Panc1 (cell line): ENCODE results near the gene RMND5A. TPM values are rescaled to one million over a fixed set of nuclear protein-coding genes. Genes with fewer than 3 reads are reported as not detected.

Source experiments
- ATAC-seq: fragments of 200-7000 bp; cut with Tn5 transposase; 2 replicates; pipeline ENCODE4 v1.9.1; 2020; ENCODE audit warnings: mild to moderate bottlenecking, moderate library complexity
- BruUV-seq: library from RNA; stranded (reverse); fragments of 400-500 nt; replicated peaks from 2 replicates; lab custom pipeline; 2021; lab: Mats Ljungman, UMichigan
- CTCF ChIA-PET: fragments of 300-600 bp; sonication (Branson Sonifier 250); formaldehyde crosslinking; loops from one replicate; lab custom pipeline; 2022; ENCODE audit warnings: antibody characterized with exemption; lab: Charles Lee
- POLR2A ChIA-PET: fragments of 300-600 bp; sonication (Branson Sonifier 250); formaldehyde crosslinking; loops from one replicate; lab custom pipeline; 2022; ENCODE audit warnings: antibody characterized with exemption; lab: Charles Lee
- DNase-seq: peaks from one replicate; pipeline ENCODE4 v3.0.0-alpha.2; 2010; ENCODE audit warnings: low read depth, low spot score
- H3K27ac ChIP-seq: 2 replicates; pipeline ENCODE4 v1.5.1; 2011; ENCODE audit warnings: mild to moderate bottlenecking, low read length, inconsistent platforms
- H3K27me3 ChIP-seq: fragments of 200-500 bp; sonication (Bioruptor generic); 2 replicates; pipeline ENCODE4 v1.6.0; 2014; ENCODE audit warnings: low read length, inconsistent platforms; ENCODE audit not compliant: control insufficient read depth, insufficient read depth
- H3K36me3 ChIP-seq: fragments of 200-500 bp; sonication (Bioruptor generic); 2 replicates; pipeline ENCODE4 v1.5.1; 2014; ENCODE audit warnings: inconsistent platforms, mild to moderate bottlenecking, low read length, moderate library complexity; ENCODE audit not compliant: control insufficient read depth, insufficient read depth
- H3K4me1 ChIP-seq: 2 replicates; pipeline ENCODE4 v1.5.1; 2011; ENCODE audit warnings: inconsistent platforms, mild to moderate bottlenecking, low read length, moderate library complexity; ENCODE audit not compliant: control insufficient read depth, insufficient read depth
- H3K4me3 ChIP-seq, 2 experiments: 2 replicates each; pipeline ENCODE4 v1.5.1; 2011 to 2012; ENCODE audit warnings: low read depth in 2 of 2, low read length in 2 of 2, mild to moderate bottlenecking in 2 of 2, inconsistent platforms in 1 of 2, moderate library complexity in 1 of 2
- H3K9me3 ChIP-seq: fragments of 200-500 bp; sonication (Bioruptor generic); 2 replicates; pipeline ENCODE4 v1.5.1; 2014; ENCODE audit warnings: low read depth, mild to moderate bottlenecking, inconsistent platforms, low read length, moderate library complexity; ENCODE audit not compliant: control insufficient read depth, insufficient read depth
- POLR2AphosphoS5 ChIP-seq: IDR thresholded peaks from 2 replicates; pipeline ENCODE4 v1.6.1; 2012; ENCODE audit warnings: mild to moderate bottlenecking, low read depth, low read length, moderate library complexity
- SIN3A ChIP-seq: IDR thresholded peaks from 2 replicates; pipeline ENCODE4 v1.6.1; 2012; ENCODE audit warnings: low read depth, mild to moderate bottlenecking, low read length, moderate library complexity, borderline replicate concordance; ENCODE audit not compliant: insufficient read depth
- TCF7L2 ChIP-seq: IDR thresholded peaks from 2 replicates; pipeline ENCODE4 v1.6.1; 2011; ENCODE audit warnings: mild to moderate bottlenecking, low read depth, low read length, inconsistent platforms
- in situ Hi-C: cut with HindIII; loops from 2 replicates; pipeline ENCODE4 v1.10.0; 2016; ENCODE audit warnings: low sequenced_read_pairs, low pct_unique_long_range_greater_than_20kb
- intact Hi-C: fragments of 100-400 bp; cut with micrococcal nuclease; formaldehyde crosslinking; loops from one replicate; pipeline ENCODE4 v1.10.0; 2022; ENCODE audit not compliant: unreplicated experiment
- total RNA-seq: library from RNA; stranded (reverse); gene quantifications from one replicate; pipeline ENCODE4 v1.2.1, GENCODE V29; 2021; ENCODE audit not compliant: unreplicated experiment
- TF ChIP-seq, protein P1 (sequence below), 2 experiments: IDR thresholded peaks; 2 replicates each; pipeline ENCODE4 v1.6.1; 2011 to 2012; ENCODE audit warnings: low read depth in 2 of 2, control low read depth in 1 of 2, low read length in 1 of 2, mild to moderate bottlenecking in 1 of 2, moderate library complexity in 1 of 2; ENCODE audit not compliant: insufficient read depth in 1 of 2
- TF ChIP-seq, protein P2 (sequence below): fragments of 450-650 bp; IDR thresholded peaks from 2 replicates; pipeline ENCODE4 v1.5.1; 2017; ENCODE audit warnings: mild to moderate bottlenecking

RMND5A gene
- total RNA-seq, 1 experiment from 2014 or later: 42.8 TPM

DNA sequence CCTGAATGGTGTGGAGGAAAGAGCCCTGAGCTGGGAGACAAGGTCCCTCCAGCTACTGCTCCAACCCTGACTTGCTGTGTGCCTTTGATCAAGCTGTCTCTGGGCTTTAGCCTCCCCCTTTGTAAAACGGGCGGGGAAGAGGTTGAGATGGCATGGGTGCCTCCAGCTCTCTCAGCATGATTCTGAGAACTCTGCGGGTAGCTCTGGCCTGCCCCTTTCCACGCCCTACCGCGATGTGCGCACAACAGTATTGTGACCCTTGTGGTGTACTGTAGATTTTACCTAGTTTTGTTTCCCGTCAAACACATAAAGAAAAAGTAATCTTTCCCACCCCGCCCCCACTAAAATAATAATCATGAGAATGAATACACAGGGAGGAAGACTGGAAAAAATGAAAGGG, 65.4 kb downstream of the RMND5A start:
- Histone ChIP-seq H3K4me1 (no peaks in the 10 kb centered on the region), H3K36me3 (no peaks in the 10 kb centered on the region), H3K4me3 (no peak overlapping the region), H3K9me3 (no peaks in the 10 kb centered on the region), H3K27me3 (peaks cover 6% of the 10 kb centered on the region), H3K27ac (no peak overlapping the region)
- CTCF ChIA-PET: no interaction called here
- no peak for DNase-seq
- in situ Hi-C loops (no loop called here), intact Hi-C loops (no loop called here)
- TF ChIP-seq, protein P1, sequence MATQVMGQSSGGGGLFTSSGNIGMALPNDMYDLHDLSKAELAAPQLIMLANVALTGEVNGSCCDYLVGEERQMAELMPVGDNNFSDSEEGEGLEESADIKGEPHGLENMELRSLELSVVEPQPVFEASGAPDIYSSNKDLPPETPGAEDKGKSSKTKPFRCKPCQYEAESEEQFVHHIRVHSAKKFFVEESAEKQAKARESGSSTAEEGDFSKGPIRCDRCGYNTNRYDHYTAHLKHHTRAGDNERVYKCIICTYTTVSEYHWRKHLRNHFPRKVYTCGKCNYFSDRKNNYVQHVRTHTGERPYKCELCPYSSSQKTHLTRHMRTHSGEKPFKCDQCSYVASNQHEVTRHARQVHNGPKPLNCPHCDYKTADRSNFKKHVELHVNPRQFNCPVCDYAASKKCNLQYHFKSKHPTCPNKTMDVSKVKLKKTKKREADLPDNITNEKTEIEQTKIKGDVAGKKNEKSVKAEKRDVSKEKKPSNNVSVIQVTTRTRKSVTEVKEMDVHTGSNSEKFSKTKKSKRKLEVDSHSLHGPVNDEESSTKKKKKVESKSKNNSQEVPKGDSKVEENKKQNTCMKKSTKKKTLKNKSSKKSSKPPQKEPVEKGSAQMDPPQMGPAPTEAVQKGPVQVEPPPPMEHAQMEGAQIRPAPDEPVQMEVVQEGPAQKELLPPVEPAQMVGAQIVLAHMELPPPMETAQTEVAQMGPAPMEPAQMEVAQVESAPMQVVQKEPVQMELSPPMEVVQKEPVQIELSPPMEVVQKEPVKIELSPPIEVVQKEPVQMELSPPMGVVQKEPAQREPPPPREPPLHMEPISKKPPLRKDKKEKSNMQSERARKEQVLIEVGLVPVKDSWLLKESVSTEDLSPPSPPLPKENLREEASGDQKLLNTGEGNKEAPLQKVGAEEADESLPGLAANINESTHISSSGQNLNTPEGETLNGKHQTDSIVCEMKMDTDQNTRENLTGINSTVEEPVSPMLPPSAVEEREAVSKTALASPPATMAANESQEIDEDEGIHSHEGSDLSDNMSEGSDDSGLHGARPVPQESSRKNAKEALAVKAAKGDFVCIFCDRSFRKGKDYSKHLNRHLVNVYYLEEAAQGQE (IDR thresholded peaks at IDR 0.05; ENCODE audit: insufficient read depth in 1 of 2, low read depth in 2 of 2, low read length in 1 of 2): no peak
- no peak for TF ChIP-seq SIN3A
- TF ChIP-seq, protein P2, sequence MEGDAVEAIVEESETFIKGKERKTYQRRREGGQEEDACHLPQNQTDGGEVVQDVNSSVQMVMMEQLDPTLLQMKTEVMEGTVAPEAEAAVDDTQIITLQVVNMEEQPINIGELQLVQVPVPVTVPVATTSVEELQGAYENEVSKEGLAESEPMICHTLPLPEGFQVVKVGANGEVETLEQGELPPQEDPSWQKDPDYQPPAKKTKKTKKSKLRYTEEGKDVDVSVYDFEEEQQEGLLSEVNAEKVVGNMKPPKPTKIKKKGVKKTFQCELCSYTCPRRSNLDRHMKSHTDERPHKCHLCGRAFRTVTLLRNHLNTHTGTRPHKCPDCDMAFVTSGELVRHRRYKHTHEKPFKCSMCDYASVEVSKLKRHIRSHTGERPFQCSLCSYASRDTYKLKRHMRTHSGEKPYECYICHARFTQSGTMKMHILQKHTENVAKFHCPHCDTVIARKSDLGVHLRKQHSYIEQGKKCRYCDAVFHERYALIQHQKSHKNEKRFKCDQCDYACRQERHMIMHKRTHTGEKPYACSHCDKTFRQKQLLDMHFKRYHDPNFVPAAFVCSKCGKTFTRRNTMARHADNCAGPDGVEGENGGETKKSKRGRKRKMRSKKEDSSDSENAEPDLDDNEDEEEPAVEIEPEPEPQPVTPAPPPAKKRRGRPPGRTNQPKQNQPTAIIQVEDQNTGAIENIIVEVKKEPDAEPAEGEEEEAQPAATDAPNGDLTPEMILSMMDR: no peak
- no peak for TF ChIP-seq TCF7L2
- no peak for TF ChIP-seq POLR2AphosphoS5
- POLR2A ChIA-PET: no interaction called here
- no TSS peak for BruUV-seq
- ATAC-seq: no peak

DNA sequence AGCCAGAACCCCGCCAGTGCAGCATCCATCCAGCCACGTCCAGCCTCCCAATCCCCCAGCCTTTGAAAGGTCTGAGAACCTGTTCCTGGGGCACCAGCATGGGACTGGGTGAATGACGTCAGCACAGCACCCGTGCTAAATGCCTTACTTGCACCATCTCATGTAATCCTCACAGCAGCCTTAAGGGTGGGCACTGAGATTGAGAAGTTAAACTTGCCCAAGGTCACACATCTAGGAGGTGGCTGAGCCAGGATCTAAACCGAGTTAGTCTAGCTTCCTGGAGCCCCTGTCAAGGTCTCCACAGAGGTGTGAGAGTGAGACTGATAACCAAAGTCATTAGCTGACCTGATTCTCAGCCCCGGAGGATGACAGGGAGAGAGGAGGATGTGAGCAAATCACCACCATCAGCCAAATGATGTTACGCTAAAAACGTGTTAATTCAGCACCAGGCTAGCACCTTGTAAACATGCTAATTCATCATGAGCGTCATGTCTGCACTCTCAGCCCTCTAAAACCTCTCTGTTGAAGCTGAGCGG, 66.0 kb downstream of the RMND5A start:
- Histone ChIP-seq H3K4me1 (no peaks in the 10 kb centered on the region), H3K27ac (no peak overlapping the region), H3K9me3 (no peaks in the 10 kb centered on the region), H3K36me3 (no peaks in the 10 kb centered on the region), H3K27me3 (peaks cover 6% of the 10 kb centered on the region), H3K4me3 (no peak overlapping the region)
- ATAC-seq: no peak
- POLR2A ChIA-PET: no interaction called here
- TF ChIP-seq, protein P2: no peak
- TF ChIP-seq SIN3A: no peak
- no peak for TF ChIP-seq TCF7L2
- TF ChIP-seq, protein P1 (IDR thresholded peaks at IDR 0.05; ENCODE audit: insufficient read depth in 1 of 2, low read depth in 2 of 2, low read length in 1 of 2): no peak
- no peak for TF ChIP-seq POLR2AphosphoS5
- no TSS peak for BruUV-seq
- CTCF ChIA-PET: no interaction called here
- in situ Hi-C loops: no loop called here
- intact Hi-C loops: no loop called here
- DNase-seq: no peak
